Measurements from ENCODE around the gene CFAP45.

DNA sequence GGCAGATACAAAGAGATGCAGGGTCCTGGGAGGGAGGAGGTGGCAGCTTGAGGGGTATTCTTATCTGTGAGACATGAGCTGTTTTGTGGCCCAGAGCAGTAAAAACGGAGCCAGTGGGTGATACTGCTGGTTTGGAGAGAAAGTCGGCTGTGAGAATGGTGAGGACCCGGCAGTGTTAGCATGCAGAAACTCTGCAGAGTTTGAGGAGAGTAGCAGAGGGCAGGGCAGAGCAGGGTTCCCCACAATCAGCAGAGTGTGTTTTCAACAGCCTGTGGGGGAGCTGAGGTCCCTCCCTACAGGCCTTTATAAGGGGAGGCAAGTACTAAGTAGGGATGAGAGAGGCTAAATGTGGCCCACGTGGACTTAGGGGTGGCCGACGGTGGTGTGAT lies 72.9 kb downstream of the CFAP45 start:
- TF ChIP-seq, protein P1, sequence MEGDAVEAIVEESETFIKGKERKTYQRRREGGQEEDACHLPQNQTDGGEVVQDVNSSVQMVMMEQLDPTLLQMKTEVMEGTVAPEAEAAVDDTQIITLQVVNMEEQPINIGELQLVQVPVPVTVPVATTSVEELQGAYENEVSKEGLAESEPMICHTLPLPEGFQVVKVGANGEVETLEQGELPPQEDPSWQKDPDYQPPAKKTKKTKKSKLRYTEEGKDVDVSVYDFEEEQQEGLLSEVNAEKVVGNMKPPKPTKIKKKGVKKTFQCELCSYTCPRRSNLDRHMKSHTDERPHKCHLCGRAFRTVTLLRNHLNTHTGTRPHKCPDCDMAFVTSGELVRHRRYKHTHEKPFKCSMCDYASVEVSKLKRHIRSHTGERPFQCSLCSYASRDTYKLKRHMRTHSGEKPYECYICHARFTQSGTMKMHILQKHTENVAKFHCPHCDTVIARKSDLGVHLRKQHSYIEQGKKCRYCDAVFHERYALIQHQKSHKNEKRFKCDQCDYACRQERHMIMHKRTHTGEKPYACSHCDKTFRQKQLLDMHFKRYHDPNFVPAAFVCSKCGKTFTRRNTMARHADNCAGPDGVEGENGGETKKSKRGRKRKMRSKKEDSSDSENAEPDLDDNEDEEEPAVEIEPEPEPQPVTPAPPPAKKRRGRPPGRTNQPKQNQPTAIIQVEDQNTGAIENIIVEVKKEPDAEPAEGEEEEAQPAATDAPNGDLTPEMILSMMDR (conservative IDR thresholded peaks at IDR 0.05; ENCODE audit: low read depth, low read length), result no peak
- TF ChIP-seq EZH2 (IDR thresholded peaks at IDR 0.05; ENCODE audit: borderline replicate concordance, low read depth, low read length, poor library complexity, severe bottlenecking), result no peak
